ENCODE measurements around the gene SNAP91. TPM values are rescaled to one million over a fixed set of nuclear protein-coding genes. Genes with fewer than 3 reads are reported as not detected.
"Not testable (repeated sequence)": the region's sequence is repeated elsewhere in the genome, so short reads cannot be mapped to it uniquely, and the experiment has no call there.

SNAP91 gene, protein sequence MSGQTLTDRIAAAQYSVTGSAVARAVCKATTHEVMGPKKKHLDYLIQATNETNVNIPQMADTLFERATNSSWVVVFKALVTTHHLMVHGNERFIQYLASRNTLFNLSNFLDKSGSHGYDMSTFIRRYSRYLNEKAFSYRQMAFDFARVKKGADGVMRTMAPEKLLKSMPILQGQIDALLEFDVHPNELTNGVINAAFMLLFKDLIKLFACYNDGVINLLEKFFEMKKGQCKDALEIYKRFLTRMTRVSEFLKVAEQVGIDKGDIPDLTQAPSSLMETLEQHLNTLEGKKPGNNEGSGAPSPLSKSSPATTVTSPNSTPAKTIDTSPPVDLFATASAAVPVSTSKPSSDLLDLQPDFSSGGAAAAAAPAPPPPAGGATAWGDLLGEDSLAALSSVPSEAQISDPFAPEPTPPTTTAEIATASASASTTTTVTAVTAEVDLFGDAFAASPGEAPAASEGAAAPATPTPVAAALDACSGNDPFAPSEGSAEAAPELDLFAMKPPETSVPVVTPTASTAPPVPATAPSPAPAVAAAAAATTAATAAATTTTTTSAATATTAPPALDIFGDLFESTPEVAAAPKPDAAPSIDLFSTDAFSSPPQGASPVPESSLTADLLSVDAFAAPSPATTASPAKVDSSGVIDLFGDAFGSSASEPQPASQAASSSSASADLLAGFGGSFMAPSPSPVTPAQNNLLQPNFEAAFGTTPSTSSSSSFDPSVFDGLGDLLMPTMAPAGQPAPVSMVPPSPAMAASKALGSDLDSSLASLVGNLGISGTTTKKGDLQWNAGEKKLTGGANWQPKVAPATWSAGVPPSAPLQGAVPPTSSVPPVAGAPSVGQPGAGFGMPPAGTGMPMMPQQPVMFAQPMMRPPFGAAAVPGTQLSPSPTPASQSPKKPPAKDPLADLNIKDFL
- not detected for total RNA-seq

DNA sequence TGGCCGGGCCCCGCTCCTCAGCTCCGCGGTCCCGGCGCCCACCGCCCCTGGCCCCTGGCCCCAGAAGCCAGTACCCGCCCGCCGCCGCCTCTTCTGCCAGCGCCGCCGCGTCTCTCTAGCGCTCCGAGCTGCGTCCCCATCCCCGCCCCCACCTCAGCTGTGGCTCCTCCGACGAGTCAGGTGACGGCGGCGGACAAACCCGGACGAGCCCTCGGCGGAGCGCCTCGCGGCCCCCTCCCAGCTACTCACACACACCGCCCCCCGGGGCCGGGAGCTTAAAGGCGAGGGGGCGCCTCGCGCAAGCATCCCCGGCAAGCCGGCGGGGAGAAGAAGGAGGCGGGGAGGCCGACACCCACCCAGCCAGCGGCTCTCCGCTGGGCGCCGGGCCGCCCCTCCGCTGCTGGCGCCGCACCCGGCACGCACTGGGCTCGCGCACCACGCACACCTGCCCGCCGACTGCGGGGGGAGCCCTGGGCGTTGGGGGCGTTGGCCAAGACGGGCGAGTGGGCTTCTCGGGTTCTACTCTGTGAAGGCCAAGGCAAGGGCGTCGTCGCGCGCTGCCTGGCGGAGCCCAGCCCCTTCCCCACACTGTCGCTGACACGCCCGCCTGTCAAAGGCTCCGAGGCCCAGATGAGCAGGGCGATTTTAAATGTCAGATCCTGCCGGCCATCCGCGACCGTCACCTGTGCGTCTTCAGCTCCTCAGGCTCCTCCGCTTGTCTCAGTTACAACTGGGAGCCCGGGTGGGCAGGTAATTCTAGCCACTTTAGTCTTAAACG lies at the start of gene SNAP91:
Gene SNAP91, minus strand, starts transcription at position 132 of the 778 bp plus-strand sequence. CDS start 1,174 bp downstream, outside the sequence.
- ATAC-seq (no peak), DNase-seq (ENCODE audit: low spot score) (no peak)

DNA sequence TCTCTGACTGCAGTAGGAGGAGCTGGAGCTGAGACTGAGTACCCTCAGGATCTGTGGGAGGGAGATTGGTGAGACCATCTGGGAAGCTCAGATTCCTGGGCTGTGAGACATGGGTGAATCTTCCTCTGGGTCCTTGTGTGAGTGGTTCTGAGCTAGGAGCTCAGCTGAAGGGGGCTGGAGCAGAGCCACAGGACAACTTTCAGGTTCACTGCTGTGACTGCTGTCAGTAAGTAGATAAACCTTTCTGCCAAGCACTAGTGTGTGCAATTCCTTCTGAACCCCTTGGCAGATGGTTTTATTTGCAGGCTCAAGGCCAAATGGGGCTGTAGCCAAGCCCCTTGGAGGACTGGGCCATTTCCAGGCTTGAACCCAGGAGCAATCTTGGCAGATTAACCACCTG lies 49.6 kb upstream of the SNAP91 start:
- ATAC-seq (no peak), DNase-seq (ENCODE audit: low spot score) (no peak)

DNA sequence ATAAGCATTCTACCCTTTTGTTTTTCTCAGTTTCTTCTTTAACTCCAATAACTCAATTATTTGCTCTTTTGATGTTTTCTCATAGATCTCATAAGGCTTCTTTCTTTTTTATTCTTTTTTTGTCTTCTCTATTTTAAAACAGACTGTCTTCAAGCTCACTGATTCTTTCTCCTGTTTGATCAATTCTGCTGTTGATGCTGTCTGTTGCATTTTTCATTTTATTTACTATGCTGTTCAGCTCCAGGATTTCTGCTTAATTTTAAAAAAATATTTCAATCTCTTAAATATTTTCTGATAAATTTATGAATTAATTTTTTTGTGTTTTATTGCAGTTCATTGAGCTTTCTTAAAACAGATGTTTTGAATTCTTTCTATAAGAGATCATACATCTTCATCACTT lies 48.1 kb upstream of the SNAP91 start:
- ATAC-seq = no peak
- no peak for DNase-seq (ENCODE audit: low spot score)

DNA sequence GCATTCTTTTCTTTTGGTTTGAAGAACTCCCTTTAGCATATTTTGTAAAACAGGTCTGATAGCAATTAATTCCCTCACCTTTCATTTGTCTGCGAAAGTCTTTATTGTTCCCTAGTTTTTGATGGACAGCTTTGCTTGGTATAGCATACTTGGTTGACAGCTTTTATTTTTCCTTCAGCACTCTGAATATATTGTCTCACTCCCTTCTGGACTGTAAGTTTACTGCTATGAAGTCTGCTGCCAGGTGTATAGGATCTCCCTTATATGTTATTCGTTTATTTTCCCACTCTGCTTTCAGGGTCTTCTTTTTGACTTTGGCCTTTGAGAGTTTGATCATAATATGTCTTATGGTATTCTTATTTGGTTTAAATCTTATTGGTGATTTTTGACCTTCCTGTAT lies 47.7 kb upstream of the SNAP91 start:
- DNase-seq (ENCODE audit: low spot score) = no peak
- ATAC-seq = no peak

DNA sequence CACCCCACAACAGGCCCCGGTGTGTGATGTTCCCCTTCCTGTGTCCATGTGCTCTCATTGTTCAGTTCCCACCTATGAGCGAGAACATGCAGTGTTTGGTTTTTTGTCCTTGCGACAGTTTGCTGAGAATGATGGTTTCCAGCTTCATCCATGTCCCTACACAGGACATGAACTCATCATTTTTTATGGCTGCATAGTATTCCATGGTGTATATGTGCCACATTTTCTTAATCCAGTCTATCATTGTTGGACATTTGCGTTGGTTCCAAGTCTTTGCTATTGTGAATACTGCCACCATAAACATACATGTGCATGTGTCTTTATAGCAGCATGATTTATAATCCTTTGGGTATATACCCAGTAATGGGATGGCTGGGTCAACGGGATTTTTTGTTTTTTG lies 43.5 kb upstream of the SNAP91 start:
- not testable (repeated sequence) for DNase-seq (ENCODE audit: low spot score); ATAC-seq

DNA sequence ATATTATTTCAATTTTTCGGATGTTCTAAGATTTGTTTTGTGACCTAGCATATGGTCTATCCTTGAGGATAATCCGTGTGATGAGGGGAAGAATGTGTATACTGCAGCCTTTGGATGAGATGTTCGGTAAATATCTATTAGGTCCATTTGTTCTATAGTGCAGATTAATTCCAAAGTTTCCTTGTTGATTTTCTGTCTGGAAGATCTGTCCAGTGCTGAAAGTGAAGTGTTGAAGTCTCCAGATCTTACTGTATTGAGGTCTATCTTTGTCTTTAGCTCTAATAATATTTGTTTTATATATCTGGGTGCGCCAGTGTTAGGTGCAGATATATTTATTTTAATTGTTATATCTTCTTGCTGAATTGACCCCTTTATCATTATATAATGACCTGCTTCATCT lies 32.2 kb upstream of the SNAP91 start:
- ATAC-seq = no peak
- no peak for DNase-seq (ENCODE audit: low spot score)

DNA sequence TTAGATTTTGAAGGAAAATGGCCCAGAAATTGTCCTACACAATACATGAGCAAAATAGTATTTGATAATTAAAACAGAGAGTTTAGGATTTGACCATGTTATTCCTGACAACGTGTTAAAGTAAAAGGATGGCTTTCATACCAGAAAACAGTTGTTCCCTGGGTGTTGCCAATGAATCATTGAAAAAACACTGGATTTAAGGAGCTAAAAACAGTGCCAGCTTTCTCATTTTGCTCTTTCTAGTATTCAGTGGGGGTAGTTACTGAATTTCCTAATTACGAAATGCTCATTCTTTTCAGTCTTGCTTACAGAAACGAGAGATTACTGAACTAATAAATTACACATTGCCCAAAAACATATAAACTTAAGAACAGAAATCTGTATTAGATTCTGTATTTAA lies 26.6 kb upstream of the SNAP91 start:
- no peak for ATAC-seq

DNA sequence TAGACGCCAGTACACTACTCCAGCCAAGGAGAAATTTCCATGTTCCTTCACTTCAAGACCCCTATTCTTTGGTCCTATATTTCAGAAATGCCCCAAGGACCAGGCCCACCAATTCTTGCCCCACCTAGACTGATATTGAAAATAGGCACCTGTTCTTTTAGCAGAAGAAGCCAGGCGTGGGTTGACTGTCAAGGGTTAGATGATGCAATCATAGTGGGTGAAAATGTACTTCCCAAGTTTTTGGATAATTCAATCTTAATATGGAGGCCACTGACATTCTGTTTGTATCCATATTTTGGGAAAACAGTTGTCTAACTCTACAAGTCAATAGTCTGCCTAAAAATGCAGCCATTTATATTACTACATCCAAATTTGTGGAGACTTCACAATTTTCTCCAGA lies 21.0 kb upstream of the SNAP91 start:
- ATAC-seq (no peak), DNase-seq (ENCODE audit: low spot score) (no peak)

More for the DNA sequence above, 26.6 kb upstream of the SNAP91 start:
- no peak for DNase-seq (ENCODE audit: low spot score)

DNA sequence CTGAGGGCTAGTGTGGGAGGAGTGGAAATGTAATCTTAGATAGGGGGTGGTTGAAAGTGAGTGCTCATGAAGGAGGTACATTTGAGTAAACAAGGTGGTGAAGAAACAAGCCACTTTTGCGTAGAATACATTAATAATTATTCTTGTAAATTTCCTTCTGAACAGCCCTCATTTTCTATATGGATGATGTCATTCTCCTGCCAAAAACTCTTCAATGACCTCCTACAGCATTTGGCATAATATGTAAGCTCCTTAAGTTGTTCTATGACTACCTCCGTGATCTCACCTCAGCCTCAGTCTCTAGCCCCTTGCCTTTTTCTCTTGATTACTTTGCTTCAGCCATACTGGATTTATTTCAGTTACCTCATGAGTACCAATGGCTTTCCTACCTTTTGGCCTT lies 14.0 kb upstream of the SNAP91 start:
- DNase-seq (ENCODE audit: low spot score) = no peak
- no peak for ATAC-seq

DNA sequence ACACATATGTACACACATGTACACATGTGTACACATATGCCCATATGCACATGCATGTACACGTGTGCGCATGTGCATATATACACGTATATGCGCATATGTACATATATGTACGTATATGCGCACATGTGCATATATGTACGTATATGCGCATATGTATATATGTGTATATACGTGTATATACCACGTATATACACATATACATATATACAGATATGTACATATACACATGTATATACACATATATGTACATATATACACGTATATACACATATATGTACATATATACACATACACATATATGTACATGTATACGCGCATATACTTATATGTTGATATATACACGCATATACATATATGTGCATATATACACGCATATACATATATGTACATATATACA lies 8.9 kb upstream of the SNAP91 start:
- no peak for DNase-seq (ENCODE audit: low spot score)
- ATAC-seq = no peak

DNA sequence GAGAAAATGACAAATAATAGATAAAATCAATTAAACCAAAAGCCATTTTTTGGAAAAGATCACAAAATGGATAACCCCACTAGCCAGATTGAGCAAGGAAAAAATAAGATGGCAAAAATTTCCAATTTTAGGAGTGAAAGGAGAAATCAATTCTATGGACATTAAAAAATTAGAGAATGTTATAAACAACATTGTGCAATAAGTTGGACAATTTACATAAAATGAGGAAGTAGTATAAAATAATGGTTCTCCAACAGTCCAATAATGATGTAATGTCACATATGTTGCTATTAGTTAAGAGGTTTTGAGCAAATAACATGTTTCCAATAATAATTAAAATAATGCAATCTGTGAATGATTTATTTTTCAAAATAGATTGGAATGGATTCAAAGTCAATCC lies 3.1 kb upstream of the SNAP91 start:
- ATAC-seq = no peak
- no peak for DNase-seq (ENCODE audit: low spot score)

DNA sequence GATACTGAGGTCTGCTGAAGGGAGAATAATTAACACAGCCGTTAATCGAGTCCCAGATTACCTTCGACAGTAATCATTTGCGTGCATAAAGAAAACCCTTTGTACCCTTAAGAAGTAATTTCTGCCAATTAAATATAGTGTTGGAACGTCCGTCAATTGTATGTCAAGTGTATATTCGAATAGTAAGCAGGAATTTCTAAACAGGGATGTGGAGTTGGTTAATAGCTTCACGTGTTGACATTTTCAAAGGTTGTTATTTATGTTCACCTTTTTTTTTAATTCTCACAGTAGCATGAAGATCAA lies 798 bp upstream of the SNAP91 start:
- ATAC-seq (no peak), DNase-seq (ENCODE audit: low spot score) (no peak)

DNA sequence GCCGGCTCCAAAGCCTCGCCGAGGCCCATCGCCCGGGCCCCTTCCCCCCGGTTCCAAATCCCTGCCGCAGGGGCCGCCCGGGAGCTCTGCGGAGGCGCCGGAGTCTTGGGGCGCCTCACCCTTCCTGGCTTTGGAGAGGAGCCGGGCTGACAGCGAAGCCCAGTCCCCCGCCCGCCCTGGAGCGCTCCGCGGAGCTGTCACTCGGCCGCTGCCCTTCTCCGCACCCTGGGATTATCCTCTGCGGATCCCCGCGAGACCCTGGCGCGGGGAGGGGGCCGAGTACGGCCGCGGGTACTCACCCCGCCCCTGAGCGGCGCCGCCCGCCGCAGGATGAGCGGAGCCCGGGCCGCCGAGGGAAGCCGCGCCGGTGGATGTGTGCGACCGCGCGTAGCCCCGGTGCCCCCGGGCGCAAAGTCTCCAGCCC lies 343 bp downstream of the SNAP91 start:
- ATAC-seq (no peak), DNase-seq (ENCODE audit: low spot score) (no peak)

DNA sequence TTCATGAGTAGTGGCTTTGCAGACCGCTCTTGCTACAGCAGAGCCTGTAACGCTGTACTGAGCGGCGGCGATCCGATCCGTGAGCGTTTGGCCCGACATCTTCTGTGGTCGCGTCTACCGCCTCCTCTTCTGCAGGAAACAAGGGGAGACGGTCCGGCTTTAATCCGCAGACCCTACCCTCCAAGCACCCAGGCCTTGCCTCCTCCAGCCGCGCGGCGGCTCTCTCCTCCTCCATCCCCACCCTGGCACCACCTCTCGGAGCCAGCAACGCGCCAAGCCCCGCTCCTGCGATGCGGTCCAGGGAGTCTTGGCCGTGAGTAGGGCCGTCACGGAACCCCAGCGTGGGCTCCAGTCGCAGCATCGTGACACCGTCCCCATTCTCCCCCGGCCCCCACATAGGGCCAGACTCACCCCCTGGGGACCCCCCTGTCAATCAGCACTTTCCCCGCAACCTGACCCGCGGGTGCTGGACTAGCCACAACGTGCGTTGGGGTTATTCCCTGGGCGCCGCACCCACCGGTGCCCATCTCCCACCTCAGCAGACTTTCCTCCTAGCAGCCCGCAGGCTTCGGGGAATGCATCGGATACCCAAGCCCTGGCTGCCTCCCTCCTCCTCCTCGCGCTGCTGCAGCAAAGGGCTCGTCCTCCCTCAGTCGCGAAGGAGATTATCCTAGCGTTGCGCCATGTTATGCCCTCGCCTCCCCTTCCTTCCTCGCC lies 914 bp downstream of the SNAP91 start:
- DNase-seq (ENCODE audit: low spot score) (no peak), ATAC-seq (no peak)

DNA sequence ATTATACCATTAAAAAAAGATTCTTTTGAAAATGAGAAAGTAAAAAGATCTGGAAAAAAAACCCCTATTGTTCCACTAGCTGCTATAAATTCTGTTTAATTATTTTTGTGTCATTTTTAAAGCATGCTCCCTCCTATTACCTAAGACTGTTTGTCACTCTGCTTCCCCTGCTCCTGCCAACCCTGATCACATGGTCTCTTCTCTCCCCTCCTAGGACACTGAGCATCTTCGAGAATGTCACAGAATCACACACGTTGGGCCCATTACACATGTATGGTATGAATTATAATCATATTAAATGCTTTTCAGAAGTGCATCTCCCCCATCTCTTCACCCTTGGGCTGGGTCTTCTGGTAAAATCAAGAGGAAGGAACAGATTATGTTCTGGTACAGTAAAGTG lies 6.2 kb downstream of the SNAP91 start:
- ATAC-seq = no peak

DNA sequence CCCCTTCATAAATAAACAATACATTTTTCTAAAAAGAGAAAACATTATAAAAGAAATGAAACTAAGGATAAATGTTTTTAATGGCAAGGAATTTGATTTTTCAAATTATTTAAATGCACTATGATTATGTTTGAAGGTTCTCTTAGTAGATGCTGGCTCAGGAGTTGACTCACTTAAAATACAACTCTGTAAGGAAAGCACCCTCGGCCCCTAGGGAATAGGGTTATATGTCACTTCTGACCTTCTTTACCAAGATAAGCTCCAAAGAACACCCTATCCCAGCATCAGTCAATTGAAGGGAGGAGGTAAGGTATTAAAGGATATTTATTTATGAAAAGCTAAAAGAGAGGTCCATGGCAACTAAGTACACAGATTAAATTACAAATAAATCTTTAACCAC lies 6.8 kb downstream of the SNAP91 start:
- ATAC-seq (no peak), DNase-seq (ENCODE audit: low spot score) (no peak)

More for the DNA sequence above, 6.2 kb downstream of the SNAP91 start:
- DNase-seq (ENCODE audit: low spot score) = no peak

DNA sequence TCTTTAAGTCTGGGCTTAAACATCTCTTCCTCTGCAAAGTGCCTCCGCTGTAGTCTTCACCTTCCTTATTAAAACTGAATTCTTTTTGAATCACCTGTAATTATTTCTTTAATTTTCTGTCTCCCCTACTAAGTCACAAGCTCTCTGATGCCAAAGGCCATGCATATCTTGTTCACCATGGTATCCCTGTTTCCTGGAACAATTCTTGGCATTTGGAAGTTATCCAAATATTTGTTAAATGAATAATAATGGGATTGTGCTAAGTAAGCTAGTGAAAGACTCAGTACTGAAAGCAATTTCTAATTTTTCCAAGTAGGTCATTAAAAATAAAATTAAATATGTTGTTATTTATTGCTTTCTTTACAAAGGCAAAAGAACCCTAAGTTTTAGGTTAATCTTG lies 12.2 kb downstream of the SNAP91 start:
- DNase-seq (ENCODE audit: low spot score) (no peak), ATAC-seq (no peak)

DNA sequence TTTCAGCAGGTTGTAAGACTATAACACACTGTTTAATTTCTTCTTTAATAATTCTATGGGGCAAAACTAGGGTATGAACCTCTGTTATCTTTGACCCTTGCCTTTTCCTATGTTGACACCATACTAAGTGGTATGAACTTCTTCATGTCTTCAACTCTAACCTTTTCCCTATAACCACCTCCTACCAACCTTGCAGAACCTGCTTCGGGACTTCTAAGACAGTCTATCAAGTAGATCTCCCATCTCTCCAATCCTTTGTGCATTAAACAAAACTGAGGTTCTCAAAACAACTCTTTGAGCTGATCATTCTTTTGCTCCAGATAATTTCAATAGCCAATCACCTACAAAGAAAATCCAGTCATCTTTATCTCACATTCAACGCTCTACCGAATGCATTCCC lies 23.4 kb downstream of the SNAP91 start:
- ATAC-seq = no peak
- no peak for DNase-seq (ENCODE audit: low spot score)

DNA sequence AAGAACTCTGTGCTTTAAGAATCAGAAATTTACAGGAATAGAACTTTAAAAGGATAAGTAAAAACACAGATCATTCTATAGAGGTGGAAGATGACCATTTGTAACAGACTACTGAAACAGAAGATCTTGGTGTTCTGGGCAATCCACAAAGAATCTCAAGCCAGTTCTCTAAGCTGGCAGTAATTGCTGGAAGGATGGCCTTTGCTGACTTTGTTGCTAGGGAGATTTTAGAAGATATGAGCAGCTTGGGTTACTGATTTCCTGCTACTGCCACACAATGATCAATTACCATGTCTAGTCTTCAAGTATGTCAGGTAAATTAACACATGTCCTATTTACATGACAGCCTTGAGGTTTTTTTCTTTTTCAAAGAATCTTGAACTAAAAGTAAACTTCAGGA lies 31.1 kb downstream of the SNAP91 start:
- DNase-seq (ENCODE audit: low spot score) (no peak), ATAC-seq (no peak)

DNA sequence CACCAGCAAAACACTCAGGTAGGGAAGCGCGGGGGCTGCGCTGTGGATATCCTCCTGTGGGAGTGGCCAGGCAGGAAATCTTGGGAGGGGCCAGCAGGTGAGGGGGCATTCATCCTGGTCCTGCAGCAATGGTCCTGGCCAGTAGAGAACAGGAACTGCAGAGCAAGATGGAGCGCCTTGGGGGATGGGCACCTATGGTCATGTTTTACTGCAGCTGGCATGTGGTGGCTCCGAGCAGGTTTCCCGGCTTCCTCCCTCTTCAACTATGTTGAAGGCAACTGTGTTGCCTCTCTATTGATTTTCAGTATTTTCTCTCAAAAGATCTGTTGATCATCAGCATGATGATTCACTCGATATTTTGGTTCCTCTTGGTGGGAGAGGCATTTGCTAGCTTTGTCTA lies 70.9 kb downstream of the SNAP91 start:
- DNase-seq (ENCODE audit: low spot score) (no peak), ATAC-seq (no peak)

DNA sequence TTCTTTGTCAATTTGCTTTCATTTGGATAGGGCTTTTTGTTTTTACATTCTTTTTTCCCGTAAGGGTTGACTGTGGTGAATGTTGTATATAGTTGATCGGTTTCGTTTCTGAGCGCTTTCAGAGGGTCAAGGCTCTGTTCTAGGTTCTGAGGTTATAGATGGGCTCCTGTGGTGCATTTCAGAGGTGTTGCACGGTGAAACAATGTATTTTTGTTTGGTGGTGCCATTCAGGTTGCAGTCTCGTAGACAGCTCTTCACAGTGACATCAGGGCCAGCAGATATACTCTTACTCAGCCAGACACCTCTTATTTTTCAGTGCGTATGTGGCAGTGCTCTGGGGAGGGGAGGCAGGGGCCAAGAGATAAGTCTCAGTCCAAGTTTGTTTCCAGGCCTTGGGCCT lies 72.1 kb downstream of the SNAP91 start:
- DNase-seq (ENCODE audit: low spot score) (no peak), ATAC-seq (no peak)
